Neural progenitor cell (in vitro differentiated cells): Measurements from ENCODE around the gene AIFM2.

ENCODE experiments used
- EZH2 ChIP-seq: fragments of 200-600 bp; sonication (generic); IDR thresholded peaks from 2 replicates; pipeline ENCODE4 v1.6.1; 2017; ENCODE audit warnings: antibody characterized with exemption, mild to moderate bottlenecking, moderate library complexity
- TF ChIP-seq, protein P1 (sequence below): fragments of 200-600 bp; sonication (generic); IDR thresholded peaks from 2 replicates; pipeline ENCODE4 v1.5.1; 2017; ENCODE audit warnings: antibody characterized with exemption, mild to moderate bottlenecking

- no peak for TF ChIP-seq EZH2
- TF ChIP-seq, protein P1, sequence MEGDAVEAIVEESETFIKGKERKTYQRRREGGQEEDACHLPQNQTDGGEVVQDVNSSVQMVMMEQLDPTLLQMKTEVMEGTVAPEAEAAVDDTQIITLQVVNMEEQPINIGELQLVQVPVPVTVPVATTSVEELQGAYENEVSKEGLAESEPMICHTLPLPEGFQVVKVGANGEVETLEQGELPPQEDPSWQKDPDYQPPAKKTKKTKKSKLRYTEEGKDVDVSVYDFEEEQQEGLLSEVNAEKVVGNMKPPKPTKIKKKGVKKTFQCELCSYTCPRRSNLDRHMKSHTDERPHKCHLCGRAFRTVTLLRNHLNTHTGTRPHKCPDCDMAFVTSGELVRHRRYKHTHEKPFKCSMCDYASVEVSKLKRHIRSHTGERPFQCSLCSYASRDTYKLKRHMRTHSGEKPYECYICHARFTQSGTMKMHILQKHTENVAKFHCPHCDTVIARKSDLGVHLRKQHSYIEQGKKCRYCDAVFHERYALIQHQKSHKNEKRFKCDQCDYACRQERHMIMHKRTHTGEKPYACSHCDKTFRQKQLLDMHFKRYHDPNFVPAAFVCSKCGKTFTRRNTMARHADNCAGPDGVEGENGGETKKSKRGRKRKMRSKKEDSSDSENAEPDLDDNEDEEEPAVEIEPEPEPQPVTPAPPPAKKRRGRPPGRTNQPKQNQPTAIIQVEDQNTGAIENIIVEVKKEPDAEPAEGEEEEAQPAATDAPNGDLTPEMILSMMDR: no peak
Observed at GRCh38 chr10:70139997-70140250, 7.3 kb upstream of the AIFM2 start.
